NCI-H2081 (cell line): ENCODE results near the gene SWSAP1.
"Not testable (repeated sequence)": the region's sequence is repeated elsewhere in the genome, so short reads cannot be mapped to it uniquely, and the experiment has no call there.

Source experiments
- DNase-seq, 2 experiments: peaks; one replicate each; lab custom pipeline; 2025; lab: John Stamatoyannopoulos, UW

The SWSAP1 gene

DNA sequence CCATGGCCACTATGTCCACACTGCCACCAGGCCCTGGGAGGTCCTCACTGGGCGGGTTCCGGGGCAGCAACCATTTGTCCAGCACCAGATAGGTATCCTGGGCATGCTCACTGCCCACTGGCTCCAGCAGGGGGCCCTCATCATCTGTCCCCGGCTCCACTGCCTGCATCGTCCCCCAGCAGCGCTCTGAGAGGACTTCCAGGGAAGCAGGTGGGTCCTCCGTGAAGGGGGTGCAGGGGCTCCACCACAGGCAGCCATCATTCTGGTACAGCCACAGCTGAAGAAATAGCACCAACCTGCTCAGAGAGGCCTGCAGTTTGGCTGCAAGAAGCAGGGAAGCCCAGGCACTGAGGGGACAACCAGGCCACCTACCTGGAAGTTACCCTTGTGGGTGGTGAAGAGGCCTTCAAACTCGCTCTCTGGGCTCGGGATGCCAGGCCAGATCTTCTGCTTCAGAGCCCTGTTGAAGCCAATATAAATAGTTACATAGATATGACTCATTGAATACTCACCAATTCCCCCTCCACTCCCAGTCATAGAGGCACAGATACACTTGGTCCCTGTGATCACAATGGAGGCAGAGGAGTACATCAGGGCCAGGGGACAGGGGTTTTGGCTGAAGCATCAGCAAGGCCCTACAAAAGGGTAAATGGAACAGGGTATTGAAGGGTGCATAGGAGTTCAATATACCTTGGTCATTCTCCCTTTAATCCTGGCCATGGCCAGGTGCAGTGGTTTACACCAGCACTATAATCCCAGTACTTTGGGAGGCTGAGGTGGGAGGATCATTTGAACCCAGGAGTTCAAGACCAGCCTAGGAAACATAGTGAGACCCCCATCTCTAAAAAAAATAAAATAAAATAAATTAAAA is 4.1 kb downstream of the SWSAP1 start:
- DNase-seq, result peak; percentile 17 to 35

DNA sequence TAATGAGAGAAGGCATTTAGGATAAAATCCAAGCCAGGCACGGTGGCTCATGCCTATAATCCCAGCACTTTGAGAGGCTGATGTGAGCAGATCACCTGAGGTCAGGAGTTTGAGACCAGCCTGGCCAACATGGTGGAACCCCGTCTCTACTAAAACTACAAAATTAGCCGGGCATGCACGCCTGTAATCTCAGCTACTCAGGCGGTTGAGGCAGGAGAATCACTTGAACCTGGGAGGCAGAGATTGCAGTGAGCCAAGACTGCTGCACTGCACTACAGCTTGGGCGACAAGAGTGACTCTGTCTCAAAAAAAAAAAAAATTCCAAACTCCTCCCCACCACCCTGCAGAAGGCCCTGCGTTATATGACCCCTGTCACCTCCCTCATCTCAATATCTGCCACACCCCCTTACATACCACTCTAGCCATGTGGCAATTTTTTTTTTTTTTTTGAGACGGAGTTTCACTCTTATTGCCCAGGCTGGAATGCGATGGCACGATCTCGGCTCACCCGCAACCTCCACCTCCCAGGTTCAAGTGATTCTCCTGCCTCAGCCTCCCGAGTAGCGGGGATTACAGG is 4.9 kb downstream of the SWSAP1 start:
- not testable (repeated sequence) for DNase-seq

DNA sequence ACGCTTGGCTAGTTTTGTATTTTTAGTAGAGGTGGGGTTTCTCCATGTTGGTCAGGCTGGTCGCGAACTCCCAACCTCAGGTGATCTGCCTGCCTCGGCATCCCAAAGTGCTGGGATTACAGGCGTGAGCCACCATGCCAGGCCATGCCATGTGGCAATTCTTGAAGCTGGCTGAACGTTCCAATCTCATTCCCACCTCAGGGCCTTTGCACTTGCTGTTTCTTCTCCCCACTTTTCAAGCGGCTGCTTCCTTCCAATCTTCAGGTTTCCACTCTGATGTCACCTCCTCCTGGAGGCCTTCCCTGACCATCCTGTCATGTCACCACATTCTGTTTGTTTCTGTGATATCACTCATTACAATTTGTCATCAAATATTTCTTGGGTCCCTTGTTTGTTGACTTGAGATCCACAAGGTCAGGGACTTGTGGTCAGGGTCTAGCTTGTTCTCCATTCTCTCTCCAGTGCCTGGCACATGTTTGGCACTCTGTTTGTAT is 5.4 kb downstream of the SWSAP1 start:
- DNase-seq, result no peak

DNA sequence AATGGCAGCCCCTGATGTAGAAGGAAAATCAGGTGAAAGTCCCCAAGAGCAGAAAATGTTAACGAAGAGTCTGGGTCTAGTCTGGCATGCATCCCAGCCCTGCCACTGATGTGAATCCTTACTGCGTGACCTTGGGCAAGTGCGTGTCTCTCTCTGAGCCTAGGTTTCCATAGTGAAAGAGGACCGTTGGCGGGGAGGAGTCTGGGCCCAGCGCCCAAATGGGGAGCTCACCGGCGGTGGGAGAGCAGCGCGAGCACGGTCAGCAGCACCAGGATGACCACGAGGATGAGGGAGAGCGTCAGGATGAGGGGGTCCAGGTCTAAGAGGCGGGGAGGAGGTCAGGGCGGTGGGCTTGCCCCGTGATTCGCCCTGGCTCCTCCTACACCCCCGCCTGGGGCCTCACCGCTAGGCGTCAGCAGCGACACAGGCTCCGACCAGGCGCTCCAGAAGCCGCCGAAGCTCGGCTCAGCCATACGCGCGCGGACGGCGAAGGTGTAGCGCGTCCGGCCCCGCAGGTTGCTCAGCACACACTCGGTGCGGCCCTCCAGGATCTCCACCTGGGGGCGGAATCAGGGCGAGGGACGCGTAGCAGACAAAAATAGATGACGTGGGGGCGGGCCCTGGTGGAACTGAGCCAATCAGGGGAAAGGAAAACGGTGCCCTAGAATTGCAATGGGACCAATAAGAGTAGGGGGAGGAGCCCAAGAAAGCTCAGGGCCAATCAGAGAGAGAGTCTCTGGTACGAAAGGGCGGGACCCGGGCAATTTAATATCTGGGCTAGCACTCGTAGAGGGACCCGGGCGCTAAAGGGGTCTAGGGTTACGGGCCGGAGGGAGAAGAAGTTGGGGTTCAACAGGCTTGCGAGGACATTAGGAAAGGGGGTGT is 6.4 kb downstream of the SWSAP1 start:
- peak; percentile 93 to 96 for DNase-seq

DNA sequence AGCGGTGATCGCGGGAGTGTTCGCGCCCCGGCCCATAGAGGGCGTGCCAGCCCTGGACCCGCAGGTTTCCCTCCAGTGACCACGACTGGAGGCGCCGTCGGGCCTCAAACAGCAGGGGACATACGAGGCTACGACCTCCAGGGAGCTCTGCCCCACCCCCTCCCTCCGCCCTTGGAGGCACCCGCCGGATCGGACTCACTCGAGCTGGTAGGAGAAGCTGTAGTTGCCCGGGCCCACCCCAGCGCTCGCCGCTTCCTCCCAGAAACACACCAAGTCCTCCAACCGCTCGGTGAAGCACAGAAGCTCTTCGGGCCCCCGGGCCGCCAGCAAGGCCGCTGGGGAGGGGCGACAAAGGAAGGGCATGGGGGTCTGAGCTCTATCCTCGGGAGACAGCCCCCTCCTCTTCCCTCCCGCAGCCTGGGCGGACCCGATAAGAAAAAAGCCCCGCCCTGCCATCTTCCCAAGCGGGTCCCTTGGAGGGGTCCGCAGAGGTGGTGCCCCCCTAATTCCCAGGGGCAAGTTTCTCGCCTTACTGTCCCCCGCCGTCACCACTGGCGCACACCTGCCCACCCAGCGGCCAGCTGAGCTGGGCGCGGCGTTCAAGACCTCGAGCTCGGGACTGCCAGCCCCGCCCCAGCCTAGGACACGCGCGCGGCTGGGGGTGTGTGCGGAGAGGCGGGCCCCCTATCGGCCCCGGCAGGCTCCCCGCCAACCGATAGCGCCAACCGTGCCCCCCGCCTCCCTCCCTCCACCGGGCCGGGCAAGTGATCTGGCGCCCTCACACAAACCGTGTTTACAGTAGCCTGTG is 8.6 kb downstream of the SWSAP1 start:
- peak in 1 of 2 experiments; percentile 30 for DNase-seq

DNA sequence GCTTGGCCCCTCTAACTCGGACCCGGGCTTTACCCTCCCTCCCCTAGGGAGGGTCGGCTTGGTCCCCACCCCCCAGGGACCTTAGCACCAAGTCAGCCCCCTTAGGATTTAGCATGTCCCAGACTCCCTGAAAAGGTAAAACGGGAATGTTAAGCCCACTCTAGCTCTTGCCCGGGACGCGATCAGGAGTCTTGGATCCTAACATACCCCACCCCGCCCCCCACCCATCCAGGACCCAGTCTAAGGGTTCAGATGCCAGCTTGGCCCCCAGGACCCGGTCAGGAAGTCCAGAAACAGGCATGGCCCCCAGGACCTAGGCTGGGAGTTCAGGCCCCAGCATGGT is 9.2 kb downstream of the SWSAP1 start:
- DNase-seq, result no peak

DNA sequence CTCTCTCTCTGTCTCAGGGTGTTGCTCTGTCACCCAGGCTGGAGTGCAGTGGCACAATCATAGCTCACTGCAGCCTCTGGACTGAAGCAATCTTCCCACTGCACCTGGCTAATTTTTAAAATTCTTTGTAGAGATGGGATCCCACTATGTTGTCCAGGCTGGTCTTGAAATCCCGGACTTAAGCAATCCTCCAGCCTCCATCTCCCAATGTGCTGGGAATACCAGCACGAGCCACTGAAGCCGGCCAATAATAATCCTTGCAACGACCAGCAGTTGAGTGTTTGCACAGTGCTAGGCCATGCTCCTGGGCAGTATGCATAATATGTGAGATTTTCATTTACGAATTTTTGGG is 10.3 kb downstream of the SWSAP1 start:
- no peak for DNase-seq

DNA sequence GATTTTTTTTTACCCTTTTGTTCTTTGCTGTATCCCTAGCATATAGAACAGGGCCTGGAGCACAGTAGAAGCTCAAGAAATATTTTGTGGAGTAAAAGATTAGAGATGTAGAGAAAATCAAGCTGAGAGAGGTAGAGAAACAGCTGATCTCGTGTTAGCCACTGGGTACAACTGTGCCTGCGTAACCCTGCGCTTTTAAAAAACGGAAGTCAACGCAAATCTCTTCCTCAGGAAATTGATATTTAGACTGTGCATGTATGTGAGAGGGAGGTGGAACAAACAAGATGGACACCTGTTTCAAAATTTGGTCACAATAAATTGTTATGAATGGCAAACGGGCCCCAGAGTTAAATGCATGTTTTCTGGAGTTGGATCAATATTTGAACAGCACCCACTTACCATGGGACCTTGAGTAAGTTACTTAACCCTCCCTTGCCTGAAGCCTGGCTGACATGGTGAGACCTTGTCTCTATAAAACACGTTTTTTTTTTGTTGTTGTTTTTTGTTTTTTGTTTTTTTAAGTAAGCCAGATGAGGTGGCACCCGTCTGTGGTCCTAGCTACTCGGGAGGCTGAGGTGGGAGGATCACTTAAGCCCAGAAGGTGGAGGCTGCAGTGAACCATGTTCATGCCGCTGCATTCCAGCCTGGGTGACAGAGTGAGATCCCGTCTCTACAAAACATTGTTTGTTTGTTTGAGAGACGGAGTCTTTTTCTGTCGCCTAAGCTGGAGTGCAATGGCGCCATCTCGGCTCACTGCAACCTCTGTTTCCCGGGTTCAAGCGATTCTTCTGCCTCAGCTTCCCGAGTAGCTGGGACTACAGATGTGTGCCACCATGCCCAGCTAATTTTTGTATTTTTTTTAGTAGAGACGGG is 12.9 kb downstream of the SWSAP1 start:
- peak; percentile 14 to 29 for DNase-seq

DNA sequence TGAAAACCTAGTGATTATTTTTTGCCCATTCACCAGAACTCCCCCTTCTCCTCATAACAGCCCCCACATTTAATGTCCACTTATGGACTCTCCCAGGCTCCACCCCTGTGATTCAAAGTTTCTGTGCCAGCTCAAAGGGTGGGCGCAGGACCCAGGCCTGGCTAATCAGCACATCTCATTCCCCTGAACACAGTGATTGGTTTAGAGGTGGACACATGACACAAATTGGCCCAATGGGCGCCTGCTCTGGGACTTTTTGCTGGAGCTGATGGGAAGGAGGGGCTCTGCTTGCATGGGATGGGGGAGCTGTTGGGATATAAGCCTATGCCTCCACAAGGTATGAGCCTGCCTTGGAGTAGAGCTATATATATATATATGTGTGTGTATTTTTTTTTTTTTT is 15.9 kb downstream of the SWSAP1 start:
- DNase-seq, result no peak

DNA sequence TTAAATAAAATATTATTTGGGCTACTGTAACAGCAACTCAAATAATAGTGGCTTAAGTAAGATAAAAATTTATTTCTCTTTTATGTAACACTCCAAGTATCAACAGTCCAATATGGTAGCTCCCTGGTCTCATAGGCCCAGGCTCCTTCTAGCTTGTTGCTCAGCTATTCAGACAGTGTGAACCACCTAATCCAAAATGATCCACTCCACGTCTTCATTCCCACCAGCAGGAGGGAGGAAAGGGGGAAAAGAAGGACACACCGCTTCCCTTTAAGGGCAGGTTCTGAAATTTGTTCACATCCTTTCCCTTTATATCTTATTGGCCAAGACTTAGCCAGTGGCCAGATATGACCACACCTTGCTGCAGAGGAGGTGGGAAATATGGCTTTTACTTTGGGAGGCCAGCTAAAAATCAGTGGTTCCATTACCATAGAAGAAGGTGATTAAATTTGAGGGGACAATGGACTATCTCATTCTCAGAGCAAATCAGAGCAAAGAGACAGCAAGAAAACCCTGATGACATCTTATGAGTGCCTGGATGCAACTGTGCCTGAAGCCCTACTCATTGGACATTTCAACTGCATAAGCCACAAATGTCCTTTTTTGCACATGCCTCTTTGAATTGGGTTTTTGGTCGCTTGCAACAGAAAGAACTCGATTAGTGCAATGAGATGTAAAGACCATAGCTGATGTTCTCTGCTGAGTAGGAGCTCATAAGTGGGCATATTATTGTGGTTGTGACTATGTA is 16.6 kb downstream of the SWSAP1 start:
- DNase-seq, result no peak

DNA sequence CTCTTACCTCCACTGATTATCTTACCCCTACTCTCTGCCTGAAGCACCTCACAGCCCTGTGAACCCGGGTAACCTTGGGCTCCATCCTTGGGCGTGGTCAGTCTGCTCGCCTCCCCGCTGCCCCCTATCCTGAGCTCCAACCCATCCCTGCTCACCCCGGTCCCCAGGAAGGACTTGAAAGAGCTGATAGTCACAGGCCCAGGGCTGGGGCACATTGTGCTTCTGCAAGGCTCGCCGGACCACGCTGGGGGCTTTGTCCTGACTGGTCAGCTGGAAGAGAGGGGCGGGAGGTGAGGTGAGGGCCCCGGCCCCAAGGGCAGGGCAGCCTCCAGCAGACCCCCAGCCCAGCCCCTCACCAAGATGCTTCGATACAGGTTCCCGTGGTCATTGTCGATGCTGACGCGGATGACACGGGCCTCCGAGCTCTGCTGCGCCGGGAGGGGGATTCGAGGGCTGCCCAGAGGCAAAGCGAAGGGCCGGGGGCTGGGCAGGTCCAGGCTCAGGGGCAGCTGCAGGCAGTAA is 22.7 kb downstream of the SWSAP1 start:
- DNase-seq, result no peak

DNA sequence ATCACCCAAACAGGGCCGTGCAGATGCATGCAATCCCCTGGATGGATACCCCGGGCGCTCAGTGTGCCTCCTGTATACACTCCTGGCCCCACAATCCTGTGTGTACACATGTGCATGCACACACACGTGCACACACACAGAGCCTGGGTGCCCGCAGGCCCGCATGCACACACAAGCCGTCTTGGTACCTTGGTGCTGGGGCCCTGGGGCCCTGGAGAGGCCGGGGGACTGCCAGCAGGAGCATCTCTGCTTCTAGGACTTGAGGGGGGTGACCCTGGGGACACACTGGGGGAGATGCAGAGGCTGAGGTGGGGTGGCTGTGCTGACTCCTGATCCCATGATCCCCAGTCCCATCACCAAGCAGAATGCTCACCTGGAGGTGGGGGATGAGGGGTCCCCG is 25.2 kb downstream of the SWSAP1 start:
- no peak for DNase-seq

DNA sequence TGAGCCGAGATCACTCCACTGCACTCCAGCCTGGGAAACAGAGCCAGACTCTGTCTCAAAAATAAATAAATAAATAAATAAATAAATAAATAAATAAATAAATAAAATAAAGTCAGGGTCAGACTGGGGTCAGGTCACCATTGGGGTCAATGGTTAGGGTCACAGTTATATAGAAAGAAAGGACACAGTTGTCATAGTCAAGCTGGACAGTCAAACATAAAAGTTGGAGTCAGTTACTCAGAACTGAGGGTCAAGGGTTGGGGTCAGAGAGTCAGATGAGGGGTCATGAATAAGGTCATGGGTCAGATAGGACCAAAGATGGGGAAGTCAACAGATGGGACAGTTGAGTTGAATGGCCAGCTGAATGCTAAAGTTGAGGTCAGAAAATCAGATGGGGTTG is 26.3 kb downstream of the SWSAP1 start:
- DNase-seq, result no peak

DNA sequence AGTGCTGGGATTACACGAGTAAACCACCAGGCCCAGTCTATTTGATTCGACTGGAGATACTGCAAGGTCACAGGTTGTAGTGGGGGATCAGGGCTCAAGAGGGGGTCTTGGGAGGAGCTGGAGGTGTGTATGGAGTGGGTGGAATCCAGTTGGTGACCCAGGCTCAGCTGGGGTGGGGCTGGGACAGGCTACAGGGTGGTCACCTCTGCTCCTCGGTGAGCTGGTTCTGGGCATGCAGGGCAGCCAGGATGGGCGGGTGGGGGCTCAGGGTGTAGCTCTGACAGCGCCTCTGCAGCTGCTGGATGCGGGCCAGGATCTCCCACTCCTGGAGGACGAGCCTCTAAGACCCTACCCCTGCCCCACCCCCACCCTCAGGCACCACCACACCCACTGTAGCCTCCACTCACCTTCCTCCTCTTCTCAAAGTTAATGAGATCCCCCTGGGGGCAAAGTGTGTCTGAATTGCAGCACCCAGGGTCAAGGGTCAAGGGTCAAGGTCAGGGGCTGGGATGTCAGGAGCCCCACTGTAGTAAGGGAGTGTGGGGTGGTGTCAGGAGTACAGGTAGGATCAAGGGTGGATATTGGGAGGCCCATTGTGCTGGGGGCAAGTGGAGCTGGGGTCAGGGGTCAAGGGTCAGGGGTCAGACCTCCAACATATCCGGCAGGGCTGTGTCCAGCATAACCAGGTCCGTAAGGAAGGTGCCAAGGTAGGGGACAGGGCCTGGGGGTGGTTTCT is 27.5 kb downstream of the SWSAP1 start:
- DNase-seq, result no peak

DNA sequence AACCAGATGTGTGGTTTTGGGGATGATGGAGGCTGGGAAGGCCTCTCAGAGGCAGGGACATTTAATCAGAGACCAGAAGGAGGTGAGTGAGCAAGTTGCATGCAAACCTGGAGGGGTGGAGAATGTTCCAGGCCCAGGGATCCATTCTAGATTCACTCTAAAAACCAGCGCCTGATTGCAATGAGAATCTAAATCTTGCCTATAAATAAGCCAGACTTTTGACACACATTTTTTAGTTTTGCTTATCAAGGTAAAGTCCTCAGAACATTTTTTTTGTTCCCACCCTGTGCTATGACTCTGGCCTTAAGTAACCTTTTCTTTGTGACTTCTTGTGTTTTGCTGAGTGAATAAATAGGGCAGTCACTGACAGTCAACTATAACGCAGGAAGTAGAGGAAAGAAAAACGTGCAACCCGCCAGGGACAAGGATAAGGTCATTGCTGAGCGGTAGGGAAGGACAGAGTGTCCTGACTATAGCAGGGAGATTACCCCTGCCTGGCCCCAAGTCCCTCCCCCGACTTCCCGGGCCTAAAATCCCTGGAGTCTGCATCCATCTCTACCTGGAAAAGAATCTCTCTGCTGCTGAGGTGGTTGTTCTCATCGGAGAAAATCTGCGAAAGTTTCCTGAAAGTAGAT is 30.2 kb downstream of the SWSAP1 start:
- DNase-seq, result no peak

DNA sequence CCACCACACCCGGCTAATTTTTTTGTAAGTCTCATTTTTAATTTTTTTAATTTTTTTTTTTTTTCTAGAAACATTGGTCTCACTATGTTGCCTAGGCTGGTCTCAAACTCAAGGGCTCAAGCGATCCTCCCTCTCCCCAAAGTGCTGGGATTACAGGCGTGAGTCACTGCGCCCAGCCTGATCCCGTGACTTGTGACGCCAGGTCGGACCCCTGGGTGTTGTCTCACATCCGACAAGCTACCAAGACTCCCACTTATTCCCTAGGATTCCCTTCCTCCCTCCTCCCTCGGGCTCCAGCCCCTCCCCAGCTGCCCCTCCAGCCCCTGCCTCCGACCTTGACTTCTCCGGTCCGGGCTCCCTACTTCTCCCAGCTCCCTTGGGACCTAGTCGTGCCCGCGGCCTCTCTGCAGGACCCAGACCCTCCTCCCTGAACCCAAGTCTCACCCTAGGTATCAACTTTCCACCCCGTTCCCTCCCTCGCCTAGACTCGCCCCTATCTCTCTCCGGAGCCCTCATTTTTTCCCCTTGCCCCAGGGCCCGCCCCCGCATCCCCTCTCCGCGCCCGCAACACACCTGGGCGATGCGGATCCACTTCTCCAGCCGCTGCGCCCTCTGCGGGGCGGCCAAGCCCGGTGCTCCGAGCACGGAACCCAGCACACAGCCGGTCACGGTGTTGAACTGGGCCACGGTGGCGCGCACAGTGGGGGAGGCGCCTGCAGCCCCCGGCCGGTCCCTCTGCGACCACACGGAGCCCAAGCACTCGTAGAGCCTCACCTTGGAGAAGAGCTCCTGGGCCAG is 31.6 kb downstream of the SWSAP1 start:
- no peak for DNase-seq

DNA sequence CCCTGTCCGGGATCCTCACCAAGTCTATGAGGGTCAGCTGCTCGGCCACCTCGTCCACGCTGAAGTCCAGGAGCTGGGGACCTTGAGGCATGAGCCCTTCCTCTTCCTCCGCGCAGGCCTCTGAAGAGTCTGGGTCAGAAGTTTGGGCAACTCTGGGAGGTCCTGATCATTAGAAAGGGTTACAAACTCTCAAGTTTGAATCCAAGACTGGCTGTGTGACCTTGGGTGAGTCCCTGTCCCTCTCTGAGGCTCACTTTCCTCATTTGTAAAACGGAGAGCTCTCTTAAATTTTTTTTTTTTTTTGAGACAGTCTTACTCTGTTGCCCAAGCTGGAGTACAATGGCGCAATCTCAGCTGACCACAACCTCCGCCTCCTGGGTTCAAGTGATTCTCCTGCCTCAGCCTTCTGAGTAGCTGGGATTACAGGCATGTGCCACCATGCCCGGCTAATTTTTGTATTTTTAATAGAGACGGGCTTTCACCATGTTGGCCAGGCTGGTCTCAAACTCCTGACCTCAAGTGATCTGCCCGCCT is 32.3 kb downstream of the SWSAP1 start:
- DNase-seq, result not testable (repeated sequence)

DNA sequence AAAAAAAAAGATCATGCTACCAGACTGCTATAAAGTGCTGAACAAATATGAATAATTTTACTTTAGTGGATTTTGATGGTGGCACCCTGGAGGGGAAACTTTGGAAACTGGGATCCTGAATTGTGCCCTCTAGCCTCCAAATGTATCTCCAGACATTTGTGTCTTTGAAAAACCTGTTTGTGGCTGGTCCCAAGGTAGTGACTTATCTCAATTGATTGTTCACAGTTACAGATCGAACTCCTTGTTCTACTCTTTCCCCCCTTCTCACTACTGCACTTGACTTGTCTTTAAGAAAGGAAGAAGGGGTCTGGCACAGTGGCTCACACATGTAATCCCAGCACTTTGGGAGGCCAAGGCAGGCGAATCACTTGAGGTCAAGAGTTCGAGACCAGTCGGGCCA is 34.1 kb downstream of the SWSAP1 start:
- no peak for DNase-seq
